Measurements from ENCODE around the gene APEH.
A peak's percentile ranks its signal among the peaks of the same experiment; 100 is the strongest.

Gene APEH

GRCh38 chr3:49714728-49715550, 40.8 kb downstream of the APEH start:
- no peak for DNase-seq (ENCODE audit: low read depth)

DNA sequence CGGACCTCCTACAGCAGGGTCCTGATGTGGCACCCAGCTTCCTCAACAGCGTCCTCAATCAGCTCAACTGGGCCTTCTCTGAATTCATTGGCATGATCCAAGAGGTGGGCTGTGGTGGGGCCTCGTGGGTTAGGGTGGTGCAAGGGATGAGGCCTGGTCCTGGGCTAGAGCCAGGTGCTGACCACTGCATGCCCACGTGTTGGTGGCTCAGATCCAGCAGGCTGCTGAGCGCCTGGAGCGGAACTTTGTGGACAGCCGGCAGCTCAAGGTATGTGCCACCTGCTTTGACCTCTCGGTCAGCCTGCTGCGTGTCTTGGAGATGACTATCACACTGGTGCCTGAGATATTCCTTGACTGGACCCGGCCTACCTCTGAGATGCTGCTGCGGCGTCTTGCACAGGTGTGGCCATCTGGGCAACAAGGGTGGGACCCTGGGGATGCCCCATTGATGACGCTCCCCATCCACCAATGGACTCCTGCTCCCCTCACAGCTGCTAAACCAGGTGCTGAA, 41.5 kb downstream of the APEH start:
- no peak for DNase-seq (ENCODE audit: low read depth)

DNA sequence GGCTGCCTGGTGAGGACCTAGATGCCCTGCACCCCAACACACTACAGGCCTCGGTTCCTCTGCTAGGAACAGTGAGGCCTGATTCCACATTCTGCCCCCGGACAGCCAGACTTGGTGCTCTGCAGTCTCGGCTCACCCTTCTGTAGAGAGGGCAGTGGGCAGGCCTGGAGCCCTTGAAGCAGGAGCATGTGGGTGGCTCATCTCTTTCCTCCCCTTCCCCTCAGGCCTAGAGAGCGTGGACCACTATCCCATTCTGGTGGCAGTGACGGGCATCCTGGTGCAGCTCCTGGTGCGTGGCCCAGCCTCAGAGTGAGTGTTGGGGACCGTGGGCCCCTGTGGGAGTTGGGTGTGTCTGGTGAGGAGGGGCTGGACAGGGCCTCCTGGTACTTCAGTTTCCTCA, 42.0 kb downstream of the APEH start:
- DNase-seq (ENCODE audit: low read depth), result no peak

DNA sequence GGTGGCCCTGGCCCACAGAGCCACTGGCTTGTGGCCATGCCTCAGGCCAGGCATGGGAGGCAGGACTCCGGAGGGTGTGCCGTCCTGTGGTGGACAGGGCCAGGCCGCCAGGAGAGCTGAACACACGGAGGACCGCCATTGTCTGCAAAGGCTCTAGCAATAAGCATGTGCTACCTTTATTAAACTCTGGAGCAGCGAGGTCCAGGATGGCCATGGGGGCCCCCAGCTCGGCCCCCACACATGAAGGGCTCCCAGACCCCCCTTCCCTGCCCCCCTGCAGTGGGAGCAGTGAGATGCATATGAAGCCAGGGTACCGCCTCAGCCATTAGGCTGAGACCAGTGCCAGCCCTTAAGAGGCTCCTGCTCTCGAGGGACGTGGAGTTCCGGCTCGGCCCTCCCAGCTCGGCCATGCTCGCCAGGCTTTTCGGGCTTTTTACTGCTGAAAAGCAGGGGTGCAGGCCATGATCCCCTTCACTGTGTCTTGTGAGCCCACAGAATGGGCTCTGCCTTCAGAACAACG, 42.6 kb downstream of the APEH start:
- DNase-seq (ENCODE audit: low read depth), result no peak

DNA sequence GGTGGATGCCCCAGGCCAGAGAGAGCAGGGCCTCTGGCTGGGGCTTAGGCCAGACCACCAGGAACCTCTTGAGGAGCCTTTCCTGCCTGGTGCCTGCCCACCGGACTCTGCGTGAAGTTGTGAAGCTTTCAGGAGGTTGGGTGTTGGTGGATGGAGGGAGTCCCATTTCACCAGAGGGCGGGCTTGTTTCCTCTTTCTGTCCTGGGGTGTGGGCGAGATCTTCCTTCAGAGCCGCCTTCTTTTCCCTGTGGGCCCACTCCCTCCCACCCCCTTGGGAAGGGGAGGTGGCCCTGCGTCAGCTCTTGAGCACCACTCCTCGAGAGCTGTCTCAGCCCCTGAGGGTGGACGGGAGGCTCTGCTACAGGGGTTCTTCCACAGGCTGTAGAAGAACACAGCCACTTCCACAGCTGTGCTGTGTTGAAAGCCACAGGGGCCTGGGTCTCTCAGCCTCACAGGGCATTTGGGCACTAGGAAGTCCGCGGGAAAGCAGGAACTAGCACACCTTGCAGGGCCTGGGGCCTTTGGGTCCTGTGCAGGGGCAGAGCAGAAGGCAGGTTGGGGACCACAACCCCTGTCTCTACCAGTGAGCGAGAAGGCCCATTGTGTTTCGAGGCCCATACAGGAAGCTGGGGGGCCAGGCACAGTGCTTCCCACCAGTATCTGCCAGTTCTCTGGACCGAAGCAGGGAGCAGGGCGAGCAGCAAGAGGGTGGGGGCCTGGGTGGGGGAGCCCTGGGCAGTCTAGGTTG, 43.2 kb downstream of the APEH start:
- DNase-seq (ENCODE audit: low read depth), result no peak

GRCh38 chr3:49717959-49718857, 44.1 kb downstream of the APEH start:
- DNase-seq (ENCODE audit: low read depth), result no peak

DNA sequence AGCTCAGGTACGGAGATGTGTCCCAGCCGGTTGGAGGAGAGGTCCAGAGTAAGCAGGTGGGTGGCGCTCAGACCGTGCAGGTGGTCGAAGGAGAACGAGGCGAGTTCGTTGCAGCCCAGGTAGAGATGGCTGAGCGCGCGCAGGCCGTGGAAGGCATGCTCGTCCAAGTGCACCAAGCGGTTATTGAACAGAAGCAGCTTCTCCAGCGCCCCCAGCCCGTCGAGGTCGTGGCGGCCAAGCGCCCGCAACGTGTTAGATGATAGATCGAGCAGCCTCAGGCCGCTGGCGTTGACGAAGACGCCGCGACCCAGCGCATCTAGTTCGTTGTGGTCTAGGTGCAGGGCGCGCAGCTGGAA, 44.7 kb downstream of the APEH start:
- no peak for DNase-seq (ENCODE audit: low read depth)

- DNase-seq (ENCODE audit: low read depth), result peak; percentile 84
Measured at GRCh38 chr3:49719214-49719884, 45.2 kb downstream of the APEH start, which contains the start of gene AMIGO3. Gene AMIGO3, minus strand, starts transcription at chr3:49719684. Its CDS starts 219 bp downstream, at chr3:49719465.

- DNase-seq (ENCODE audit: low read depth), result no peak
Measured at GRCh38 chr3:49720855-49721595, 46.9 kb downstream of the APEH start.

GRCh38 chr3:49721596-49721895, 47.4 kb downstream of the APEH start:
- DNase-seq (ENCODE audit: low read depth), result no peak

- DNase-seq (ENCODE audit: low read depth), result no peak
Measured at GRCh38 chr3:49721896-49722781, 48.0 kb downstream of the APEH start.

DNA sequence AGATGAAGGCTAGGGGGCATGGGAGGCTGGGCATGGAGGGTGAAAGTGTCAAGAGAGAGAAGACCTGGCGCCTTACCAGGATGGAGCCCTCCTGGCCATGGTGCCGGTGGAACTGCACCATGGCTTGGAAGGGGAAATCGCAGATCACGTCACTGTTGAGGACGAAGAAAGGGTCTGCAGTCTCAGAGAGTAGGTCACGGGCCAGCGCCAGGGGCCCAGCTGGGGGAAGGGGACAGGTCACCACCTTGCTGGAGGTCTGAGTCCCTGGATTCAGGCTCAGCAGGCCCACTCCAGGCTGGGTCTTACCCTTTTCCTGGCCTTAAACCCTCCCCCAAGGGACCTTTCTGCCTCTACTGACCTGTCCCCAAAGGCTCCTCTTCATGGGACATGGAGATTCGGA, 48.7 kb downstream of the APEH start:
- DNase-seq (ENCODE audit: low read depth), result no peak

- DNase-seq (ENCODE audit: low read depth), result peak; percentile 38
Measured at GRCh38 chr3:49723296-49723627, 49.1 kb downstream of the APEH start.

DNA sequence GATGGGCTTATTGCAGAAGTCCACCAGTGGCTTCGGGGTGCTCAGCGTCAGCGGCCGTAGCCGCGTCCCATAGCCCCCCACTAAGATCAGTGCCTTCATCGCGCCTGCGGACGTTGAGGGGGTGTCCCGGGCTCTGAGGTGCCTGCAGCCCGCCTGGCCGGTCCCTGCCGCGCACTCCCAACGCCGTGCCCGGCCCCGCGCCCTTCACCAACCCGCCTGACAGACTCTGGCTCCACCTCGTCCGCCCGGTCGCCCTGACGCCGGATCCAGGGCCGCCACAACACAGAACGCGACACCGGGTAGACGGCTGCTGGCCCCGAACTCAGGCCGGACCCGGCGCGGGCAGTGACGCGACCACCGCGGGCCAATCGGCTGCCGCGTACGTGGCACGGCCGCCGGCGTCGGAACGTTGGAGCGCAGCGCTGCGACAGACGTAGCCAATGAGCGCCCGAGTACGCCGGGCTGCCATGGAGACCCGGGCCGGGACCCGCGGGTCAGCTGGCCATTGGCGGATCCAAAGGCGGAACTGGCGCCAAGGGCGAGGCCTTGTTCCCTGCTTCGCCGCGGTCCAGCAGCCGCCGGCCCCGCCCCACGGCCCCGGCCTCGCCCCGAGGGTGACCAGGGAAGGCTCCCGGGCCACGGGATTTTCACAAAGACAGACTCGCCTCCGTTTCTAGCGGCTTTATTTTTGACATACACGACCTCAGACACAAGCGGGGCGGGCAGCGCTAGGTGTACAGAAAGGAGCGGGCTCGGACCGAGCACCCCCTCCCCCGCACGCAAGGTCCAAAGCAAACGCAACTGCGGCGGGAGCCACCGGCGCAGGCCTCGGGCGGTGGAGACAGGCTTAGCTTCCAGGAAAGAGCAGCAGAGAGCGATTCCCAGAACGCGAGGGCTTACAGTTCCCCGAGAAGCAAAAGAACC, 49.7 kb downstream of the APEH start, which contains the start of gene GMPPB:
Gene GMPPB (minus strand): TSS at position 324 of the 924 bp plus-strand sequence. CDS start 225 bp downstream, at position 99.
- DNase-seq (ENCODE audit: low read depth), result peak; percentile 84

DNA sequence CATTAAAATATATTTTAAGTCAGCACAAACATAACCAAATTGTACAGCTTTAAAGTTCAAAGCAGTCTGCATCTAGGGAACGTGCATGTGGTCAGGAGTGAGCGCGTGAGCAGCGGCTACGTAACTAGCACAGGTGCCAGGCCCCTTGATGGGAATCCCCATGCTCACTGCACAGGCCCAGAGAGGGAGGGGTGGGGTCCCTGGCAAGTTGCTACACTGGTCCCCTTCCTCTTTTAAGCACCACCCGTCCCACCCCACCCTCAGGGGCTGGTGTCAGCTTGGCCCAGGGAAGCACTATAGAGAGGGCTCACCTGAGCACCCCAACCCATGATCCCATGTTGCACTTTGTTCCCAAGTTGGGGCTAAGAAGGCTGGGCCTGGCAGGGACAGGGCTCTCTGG, 50.4 kb downstream of the APEH start:
- DNase-seq (ENCODE audit: low read depth), result no peak

- DNase-seq (ENCODE audit: low read depth), result no peak
Measured at GRCh38 chr3:49725906-49726681, 51.9 kb downstream of the APEH start.

- no peak for DNase-seq (ENCODE audit: low read depth)
Measured at GRCh38 chr3:49727154-49727923, 53.2 kb downstream of the APEH start.
